Common myeloid progenitor, CD34-positive (primary cell): ENCODE data around the gene XYLT2.

ENCODE experiments used
- CTCF ChIA-PET: fragments of 350-600 bp; sonication (Branson Sonifier 250); formaldehyde crosslinking; loops from one replicate; lab custom pipeline; 2021; ENCODE audit warnings: antibody characterized with exemption; lab: Charles Lee
- POLR2A ChIA-PET: fragments of 350-600 bp; sonication (Branson Sonifier 250); formaldehyde crosslinking; loops from one replicate; lab custom pipeline; 2021; ENCODE audit warnings: antibody characterized with exemption; lab: Charles Lee
- DNase-seq, 3 donors: peaks; one replicate each; pipeline versions ENCODE4 v3.0.0 to v3.0.0-alpha.2; 2013
- H3K27ac ChIP-seq, 2 experiments: 1 replicate in 1 of 2; 2 replicates in 1 of 2; pipeline ENCODE4 v1.7.0; 2013; ENCODE audit warnings: inconsistent platforms in 2 of 2, low read length in 2 of 2, mild to moderate bottlenecking in 2 of 2, low read depth in 1 of 2, moderate library complexity in 1 of 2; ENCODE audit not compliant: severe bottlenecking in 2 of 2, insufficient read depth in 1 of 2, poor library complexity in 1 of 2
- H3K27me3 ChIP-seq, 5 experiments: replicated peaks in 2 of 5; 1 replicate in 3 of 5; 2 replicates in 2 of 5; pipeline versions ENCODE4 v1.6.1 to v1.7.0; 2013; ENCODE audit warnings: low read length in 4 of 5, mild to moderate bottlenecking in 2 of 5, moderate library complexity in 2 of 5, inconsistent platforms in 1 of 5; ENCODE audit not compliant: insufficient read depth in 5 of 5, control insufficient read depth in 4 of 5
- H3K36me3 ChIP-seq, 4 experiments: 1 replicate in 2 of 4; 2 replicates in 2 of 4; pipeline versions ENCODE4 v1.6.1 to v1.7.0; 2013; ENCODE audit warnings: low read length in 3 of 4, control low read depth in 1 of 4, mild to moderate bottlenecking in 1 of 4; ENCODE audit not compliant: control insufficient read depth in 4 of 4, insufficient read depth in 4 of 4
- H3K4me1 ChIP-seq, 4 experiments: 1 replicate in 3 of 4; 2 replicates in 1 of 4; pipeline versions ENCODE4 v1.6.1 to v1.7.1; 2013; ENCODE audit warnings: low read length in 3 of 4, mild to moderate bottlenecking in 3 of 4, control low read depth in 1 of 4, inconsistent platforms in 1 of 4, moderate library complexity in 1 of 4; ENCODE audit not compliant: control insufficient read depth in 4 of 4, insufficient read depth in 4 of 4; ENCODE audit errors: control extremely low read depth in 1 of 4
- H3K4me3 ChIP-seq, 7 experiments: 1 replicate in 4 of 7; 2 replicates in 3 of 7; pipeline versions ENCODE4 v1.5.1 to v1.7.0; 2013; ENCODE audit warnings: mild to moderate bottlenecking in 7 of 7, low read length in 6 of 7, moderate library complexity in 6 of 7, inconsistent platforms in 2 of 7, low read depth in 2 of 7, control low read depth in 1 of 7; ENCODE audit not compliant: insufficient read depth in 4 of 7, control insufficient read depth in 1 of 7; ENCODE audit errors: extremely low read depth in 1 of 7
- H3K9me3 ChIP-seq, 5 experiments: 1 replicate in 4 of 5; 2 replicates in 1 of 5; pipeline versions ENCODE4 v1.6.1 to v1.7.1; 2013; ENCODE audit warnings: low read length in 4 of 5, mild to moderate bottlenecking in 2 of 5, inconsistent platforms in 1 of 5, low read depth in 1 of 5, moderate library complexity in 1 of 5; ENCODE audit not compliant: control insufficient read depth in 4 of 5, insufficient read depth in 2 of 5; ENCODE audit errors: control extremely low read depth in 1 of 5
- WGBS: methylation state at CpG from one replicate; pipeline ENCODE4 v1.1.5; 2013; ENCODE audit not compliant: insufficient coverage; 5-methylcytosine and 5-hydroxymethylcytosine counted together

Gene XYLT2

GRCh38 chr17:50353600-50354195 is 7.8 kb downstream of the XYLT2 start:
- ChIA-PET CTCF (interaction anchor here (1.4 to 1.8 kb wide), 3 partner anchors 8 to 15 kb away, joined by 3 to 5 read pairs (median 4); partner anchors contain the start of gene XYLT2), POLR2A (no interaction called here)
- H3K4me1 ChIP-seq: no peaks in the 10 kb centered on the region
- H3K27ac ChIP-seq: no peak overlapping the region
- H3K27me3 ChIP-seq: no peaks in the 10 kb centered on the region
- H3K9me3 ChIP-seq: no peaks in the 10 kb centered on the region
- no peak for DNase-seq
- peaks cover 7 to 60% (median 42%) of the 10 kb centered on the region in 4 experiments for H3K36me3 ChIP-seq
- WGBS: 96% methylated on average over 27 of the region's 27 CpGs
- no peak overlapping the region for H3K4me3 ChIP-seq

- Histone ChIP-seq H3K36me3 (peaks cover 9 to 65% (median 46%) of the 10 kb centered on the region in 4 experiments), H3K4me1 (no peaks in the 10 kb centered on the region), H3K27ac (no peak overlapping the region), H3K9me3 (no peaks in the 10 kb centered on the region), H3K27me3 (no peaks in the 10 kb centered on the region), H3K4me3 (no peak overlapping the region)
- POLR2A ChIA-PET: no interaction called here
- CTCF ChIA-PET: interaction anchor here (1.4 to 1.8 kb wide), 3 partner anchors 8 to 15 kb away, joined by 3 to 5 read pairs (median 4); partner anchors contain the start of gene XYLT2
- 97% methylated on average over 14 of the region's 15 CpGs for WGBS
- no peak for DNase-seq
These were observed 8.3 kb downstream of the XYLT2 start for GRCh38 chr17:50354198-50354597.

GRCh38 chr17:50354776-50355175 is 8.8 kb downstream of the XYLT2 start:
- Histone ChIP-seq H3K36me3 (peaks cover 13 to 71% (median 50%) of the 10 kb centered on the region in 4 experiments), H3K9me3 (no peaks in the 10 kb centered on the region), H3K4me1 (no peaks in the 10 kb centered on the region), H3K27me3 (no peaks in the 10 kb centered on the region), H3K4me3 (no peak overlapping the region), H3K27ac (no peak overlapping the region)
- no peak for DNase-seq
- ChIA-PET CTCF (interaction anchor here (1.4 to 1.8 kb wide), 3 partner anchors 8 to 14 kb away, joined by 3 to 5 read pairs (median 4); partner anchors contain the start of gene XYLT2), POLR2A (no interaction called here)
- 98% methylated on average over 13 of the region's 13 CpGs for WGBS

- no peaks in the 10 kb centered on the region for H3K4me1 ChIP-seq
- no peak overlapping the region for H3K27ac ChIP-seq
- ChIA-PET POLR2A (no interaction called here), CTCF (interaction anchor here (0.6 to 1.8 kb wide), 3 partner anchors 9 to 42 kb away, joined by 3 to 5 read pairs (median 4); partner anchors contain the start of genes LRRC59 and XYLT2)
- H3K27me3 ChIP-seq: no peaks in the 10 kb centered on the region
- no peaks in the 10 kb centered on the region for H3K9me3 ChIP-seq
- H3K4me3 ChIP-seq: no peak overlapping the region
- peaks cover 13 to 76% (median 54%) of the 10 kb centered on the region in 4 experiments for H3K36me3 ChIP-seq
- 100% methylated on average over 1 of the region's 4 CpGs for WGBS
- DNase-seq: no peak
These were observed 9.4 kb downstream of the XYLT2 start for GRCh38 chr17:50355336-50355700.

GRCh38 chr17:50355701-50356341 is 9.9 kb downstream of the XYLT2 start:
- ChIA-PET CTCF (interaction anchor here (0.6 to 1.4 kb wide), 2 partner anchors 26 to 42 kb away, joined by 3 to 4 read pairs; partner anchors contain the start of gene LRRC59), POLR2A (no interaction called here)
- Histone ChIP-seq H3K9me3 (no peaks in the 10 kb centered on the region), H3K27ac (no peak overlapping the region), H3K4me3 (no peak overlapping the region), H3K4me1 (no peaks in the 10 kb centered on the region), H3K27me3 (no peaks in the 10 kb centered on the region), H3K36me3 (peaks cover 13 to 81% (median 58%) of the 10 kb centered on the region in 4 experiments)
- WGBS: 95% methylated on average over 15 of the region's 20 CpGs
- DNase-seq: no peak

GRCh38 chr17:50356418-50356817 is 10.5 kb downstream of the XYLT2 start:
- H3K4me3 ChIP-seq: no peak overlapping the region
- H3K9me3 ChIP-seq: no peaks in the 10 kb centered on the region
- no peak overlapping the region for H3K27ac ChIP-seq
- no peak for DNase-seq
- H3K36me3 ChIP-seq: peaks cover 14 to 87% (median 61%) of the 10 kb centered on the region in 4 experiments
- no peaks in the 10 kb centered on the region for H3K27me3 ChIP-seq
- 97% methylated on average over 11 of the region's 12 CpGs for WGBS
- POLR2A ChIA-PET: no interaction called here
- CTCF ChIA-PET: interaction anchor here (1.4 kb wide), 1 partner anchor 25 kb away, joined by 4 read pairs; no protein-coding TSS in a partner anchor
- no peaks in the 10 kb centered on the region for H3K4me1 ChIP-seq
